Activated CD4-positive, alpha-beta memory T cell treated with anti-CD3 and anti-CD28 coated beads, Interleukin-2, amount 10 ng/mL, durations not matched to agents 7 days and 5 days (primary cell): ENCODE results near the gene BTN1A1. TPM values are rescaled to one million over a fixed set of nuclear protein-coding genes. Genes with fewer than 3 reads are reported as not detected.
A peak's percentile ranks its signal among the peaks of the same experiment; 100 is the strongest.
"Not testable (repeated sequence)": the region's sequence is repeated elsewhere in the genome, so short reads cannot be mapped to it uniquely, and the experiment has no call there.

ENCODE experiments used
- CTCF ChIA-PET: fragments of 350-600 bp; sonication (Branson Sonifier 250); formaldehyde crosslinking; loops from one replicate; lab custom pipeline; 2021; ENCODE audit warnings: antibody characterized with exemption, inconsistent platforms; lab: Charles Lee
- POLR2A ChIA-PET: fragments of 350-600 bp; sonication (Branson Sonifier 250); formaldehyde crosslinking; loops from one replicate; lab custom pipeline; 2021; ENCODE audit warnings: antibody characterized with exemption; lab: Charles Lee
- DNase-seq: peaks from one replicate; pipeline ENCODE4 v3.0.0-alpha.2; 2020
- H3K27ac Mint-ChIP-seq: one replicate; pipeline ENCODE4 v1.8.0; 2021; ENCODE audit warnings: mild to moderate bottlenecking, mixed read lengths
- H3K27me3 Mint-ChIP-seq: one replicate; pipeline ENCODE4 v1.8.0; 2021; ENCODE audit warnings: mixed read lengths
- H3K36me3 Mint-ChIP-seq: one replicate; pipeline ENCODE4 v1.8.0; 2021; ENCODE audit warnings: low read depth, mixed read lengths
- H3K4me1 Mint-ChIP-seq: one replicate; pipeline ENCODE4 v1.8.0; 2021; ENCODE audit warnings: mixed read lengths
- H3K4me3 Mint-ChIP-seq: one replicate; pipeline ENCODE4 v1.8.0; 2021; ENCODE audit warnings: mild to moderate bottlenecking, mixed read lengths
- H3K9me3 Mint-ChIP-seq: one replicate; pipeline ENCODE4 v1.8.0; 2021; ENCODE audit warnings: mixed read lengths
- total RNA-seq, 2 experiments: library from RNA; stranded (reverse); gene quantifications; one replicate each; pipeline ENCODE4 v1.2.3, GENCODE V29; 2021

The BTN1A1 gene
- total RNA-seq, 2 experiments from 2014 or later, result not detected

DNA sequence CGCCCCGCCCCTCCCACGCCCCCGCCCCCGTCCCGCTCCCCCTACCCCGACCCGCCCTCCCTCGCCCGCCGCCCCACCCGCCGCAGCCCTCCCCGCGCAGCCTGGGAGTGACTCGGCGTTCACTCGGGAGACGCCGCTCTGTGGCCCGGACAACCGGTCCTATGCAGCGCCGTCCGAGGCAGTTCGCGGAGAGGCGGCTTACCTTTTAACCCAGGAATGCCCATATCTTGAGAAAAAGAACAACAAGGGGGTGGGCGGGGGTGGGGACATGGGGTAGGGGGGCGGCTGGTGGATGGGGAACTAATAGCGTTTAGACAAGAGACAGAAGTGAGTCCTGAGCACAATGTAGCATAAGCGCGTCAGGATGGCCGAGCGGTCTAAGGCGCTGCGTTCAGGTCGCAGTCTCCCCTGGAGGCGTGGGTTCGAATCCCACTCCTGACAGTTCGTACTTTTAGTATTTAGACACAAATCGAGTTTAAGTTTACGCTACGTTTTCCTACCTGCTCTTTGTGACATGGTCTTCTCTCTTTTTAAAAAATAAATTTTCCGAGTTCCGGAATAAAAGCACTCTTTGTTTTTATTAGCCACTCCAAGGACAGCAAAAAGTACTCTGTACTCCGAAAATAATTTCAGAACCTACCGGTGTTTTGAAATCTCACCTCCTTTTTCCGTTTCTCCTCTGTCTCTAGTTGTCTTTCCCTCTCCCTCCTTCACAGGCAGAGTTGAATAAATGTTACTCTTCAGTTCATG is 20.9 kb downstream of the BTN1A1 start:
- Mint-ChIP-seq H3K27me3 (no peaks in the 10 kb centered on the region), H3K36me3 (peaks cover 5% of the 10 kb centered on the region), H3K4me1 (peaks cover 32% of the 10 kb centered on the region), H3K4me3 (peak overlapping the region; percentile 75), H3K9me3 (no peaks in the 10 kb centered on the region), H3K27ac (peak overlapping the region; percentile 88)
- POLR2A ChIA-PET, result interaction anchor here (1.3 to 4.8 kb wide), 5 partner anchors 12 to 235 kb away, joined by 3 to 35 read pairs (median 32); partner anchors contain the start of gene HMGN4
- DNase-seq, result peak; percentile 86
- CTCF ChIA-PET, result interaction anchor here (1.0 to 2.5 kb wide), 5 partner anchors 12 to 190 kb away, joined by 3 to 6 read pairs (median 4); partner anchors contain the start of gene HMGN4

DNA sequence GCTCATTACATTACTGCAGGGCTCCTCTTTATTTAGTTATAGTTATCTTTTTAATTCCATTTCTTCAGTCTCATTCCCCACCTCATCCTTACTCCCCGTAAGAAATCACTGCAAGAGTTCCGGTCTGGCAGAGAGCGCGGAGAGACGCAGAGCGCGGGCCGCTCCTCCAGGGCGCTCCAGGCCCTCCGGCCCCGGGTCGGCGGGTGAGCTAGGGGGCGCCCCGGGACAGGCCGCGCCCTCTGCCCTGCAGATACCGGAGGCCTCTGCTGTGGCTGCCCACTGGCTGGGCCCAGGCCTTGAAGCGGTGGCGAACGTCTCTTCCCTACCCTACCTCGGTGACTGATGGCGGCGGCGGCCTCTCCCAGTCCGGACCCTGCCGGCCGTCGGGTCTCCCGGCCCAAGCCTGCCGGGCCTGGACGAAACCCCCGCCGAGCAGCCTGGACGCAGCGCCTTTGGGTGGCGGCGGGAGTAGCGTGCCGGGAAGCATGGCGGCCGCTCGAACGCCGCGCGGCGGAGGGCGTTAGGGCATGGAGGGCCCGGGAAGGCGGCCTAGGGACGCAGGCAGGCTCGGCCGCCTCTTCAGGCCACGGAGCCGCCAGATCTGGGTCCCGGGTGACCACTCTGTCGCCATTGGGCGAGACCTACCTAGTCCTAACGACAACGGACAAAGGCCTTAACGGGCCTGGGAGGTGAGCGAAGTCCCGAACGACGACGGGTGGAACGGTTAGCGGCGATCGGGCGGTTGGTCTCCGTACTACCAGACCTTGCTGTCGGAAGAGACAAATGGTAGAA is 21.7 kb downstream of the BTN1A1 start:
- POLR2A ChIA-PET, result interaction anchor here (0.9 to 4.8 kb wide), 6 partner anchors 12 to 127 kb away, joined by 3 to 35 read pairs (median 20); partner anchors contain the start of gene HMGN4
- H3K36me3 Mint-ChIP-seq, result peaks cover 5% of the 10 kb centered on the region
- H3K9me3 Mint-ChIP-seq, result no peaks in the 10 kb centered on the region
- H3K27ac Mint-ChIP-seq, result peak overlapping the region; percentile 88
- CTCF ChIA-PET, result interaction anchor here (1.0 to 2.5 kb wide), 3 partner anchors 12 to 180 kb away, joined by 4 to 6 read pairs (median 4); partner anchors contain the start of gene HMGN4
- H3K4me1 Mint-ChIP-seq, result peaks cover 32% of the 10 kb centered on the region
- DNase-seq, result peak; percentile 75
- peak overlapping the region; percentile 75 for H3K4me3 Mint-ChIP-seq
- no peaks in the 10 kb centered on the region for H3K27me3 Mint-ChIP-seq

DNA sequence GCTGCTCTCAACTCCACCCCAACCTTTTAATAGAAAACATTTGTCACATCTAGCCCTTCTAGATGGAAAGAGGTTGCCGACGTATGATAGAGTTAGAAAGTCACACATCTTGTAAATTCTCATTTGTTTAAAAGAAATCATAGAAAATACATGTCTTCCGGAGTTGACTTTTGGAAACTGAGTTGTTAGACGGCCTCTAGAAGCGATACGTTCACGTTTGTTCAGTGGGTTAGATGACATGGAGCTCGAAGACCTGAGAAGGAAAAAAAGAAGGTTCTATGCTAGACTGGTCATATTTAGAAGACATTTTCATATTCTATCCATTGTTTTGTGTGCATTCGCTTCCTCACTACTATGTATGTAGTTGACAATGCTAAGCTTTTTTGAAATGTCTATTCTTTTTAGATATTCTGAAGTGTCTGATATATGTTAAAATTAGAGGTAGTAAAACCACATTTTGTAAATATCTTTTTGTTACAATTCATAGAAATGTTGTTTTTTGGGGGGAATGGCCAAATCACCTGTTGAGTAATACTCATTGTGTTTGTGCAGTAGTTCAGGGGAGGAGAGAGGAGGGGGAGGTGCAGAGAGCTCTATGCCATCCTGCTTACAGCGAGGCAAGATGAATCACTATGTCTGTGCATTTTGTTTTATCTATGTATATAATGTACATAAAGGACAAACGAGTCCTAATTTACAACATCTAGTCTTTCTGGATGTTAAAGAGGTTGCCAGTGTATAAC is 22.6 kb downstream of the BTN1A1 start:
- H3K4me3 Mint-ChIP-seq, result peak overlapping the region; percentile 75
- not testable (repeated sequence) for H3K9me3 Mint-ChIP-seq, H3K27me3 Mint-ChIP-seq, H3K36me3 Mint-ChIP-seq, DNase-seq
- peaks cover 32% of the 10 kb centered on the region for H3K4me1 Mint-ChIP-seq
- H3K27ac Mint-ChIP-seq, result peak overlapping the region; percentile 88
- ChIA-PET POLR2A (interaction anchor here (0.9 to 4.4 kb wide), 5 partner anchors 11 to 128 kb away, joined by 3 to 35 read pairs (median 8); partner anchors contain the start of gene HMGN4), CTCF (interaction anchor here (0.8 to 2.5 kb wide), 2 partner anchors 15 to 181 kb away, joined by 4 to 6 read pairs; no protein-coding TSS in a partner anchor)

DNA sequence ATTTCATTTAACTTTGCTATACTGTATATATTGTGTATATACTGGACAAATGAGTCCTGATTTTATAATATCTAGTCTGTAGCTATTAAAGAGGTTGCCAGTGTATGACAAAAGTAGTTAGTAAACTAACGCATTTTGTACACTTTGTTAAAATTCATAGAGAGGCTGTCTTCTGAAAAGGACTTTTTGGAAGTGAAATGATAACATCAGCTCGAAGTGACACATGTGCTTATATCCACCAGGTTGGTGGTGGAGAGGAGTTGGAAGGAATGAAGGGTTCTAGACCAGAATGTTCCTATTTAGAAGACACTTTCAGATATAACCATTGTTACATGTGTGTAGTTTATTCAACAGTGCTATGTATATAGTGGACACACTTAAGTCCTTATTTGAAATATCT is 24.2 kb downstream of the BTN1A1 start:
- POLR2A ChIA-PET, result interaction anchor here (1.1 to 1.4 kb wide), 3 partner anchors 9 to 29 kb away, joined by 3 to 5 read pairs (median 3); no protein-coding TSS in a partner anchor
- H3K4me3 Mint-ChIP-seq, H3K36me3 Mint-ChIP-seq, H3K27ac Mint-ChIP-seq, H3K27me3 Mint-ChIP-seq, DNase-seq, H3K9me3 Mint-ChIP-seq, CTCF ChIA-PET: not testable (repeated sequence)
- peaks cover 32% of the 10 kb centered on the region for H3K4me1 Mint-ChIP-seq

DNA sequence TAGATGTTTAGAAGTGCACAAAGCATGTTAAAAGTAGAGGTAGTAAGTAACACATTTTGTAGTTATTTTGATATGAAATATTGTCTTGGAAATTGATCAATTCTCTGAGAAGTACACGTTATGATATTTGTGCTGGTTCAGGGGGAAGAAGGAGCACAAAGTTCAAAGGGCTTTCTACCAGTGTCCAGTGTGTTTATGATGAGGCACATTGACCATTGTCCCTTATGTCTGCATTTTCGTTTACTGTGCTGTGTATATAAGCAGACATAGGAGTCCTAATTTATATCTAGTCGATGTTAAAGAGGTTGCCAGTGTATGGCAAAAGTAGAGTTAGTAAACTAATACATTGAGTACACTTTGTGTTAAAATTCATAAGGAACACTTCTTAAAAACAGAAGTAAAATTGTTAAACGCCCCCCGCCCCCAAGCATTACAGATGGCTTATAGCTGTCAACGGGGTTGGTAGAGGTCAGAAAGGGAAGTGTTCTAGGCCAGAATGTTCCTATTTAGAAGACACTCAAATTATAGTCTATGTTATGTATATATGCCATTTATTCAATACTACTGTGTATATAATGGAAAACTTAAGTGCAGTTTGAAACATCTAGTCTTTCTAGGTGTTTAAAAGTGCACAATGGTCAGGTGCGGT is 24.7 kb downstream of the BTN1A1 start:
- no peak for DNase-seq
- ChIA-PET POLR2A (interaction anchor here (1.2 to 1.4 kb wide), 2 partner anchors 8 to 29 kb away, joined by 3 to 5 read pairs; no protein-coding TSS in a partner anchor), CTCF (interaction anchor here (0.7 kb wide), 1 partner anchor 44 kb away, joined by 3 read pairs; no protein-coding TSS in a partner anchor)
- H3K27me3 Mint-ChIP-seq, result no peaks in the 10 kb centered on the region
- H3K9me3 Mint-ChIP-seq, result no peaks in the 10 kb centered on the region
- no peak overlapping the region for H3K27ac Mint-ChIP-seq
- peaks cover 30% of the 10 kb centered on the region for H3K4me1 Mint-ChIP-seq
- peaks cover 5% of the 10 kb centered on the region for H3K36me3 Mint-ChIP-seq
- no peak overlapping the region for H3K4me3 Mint-ChIP-seq

DNA sequence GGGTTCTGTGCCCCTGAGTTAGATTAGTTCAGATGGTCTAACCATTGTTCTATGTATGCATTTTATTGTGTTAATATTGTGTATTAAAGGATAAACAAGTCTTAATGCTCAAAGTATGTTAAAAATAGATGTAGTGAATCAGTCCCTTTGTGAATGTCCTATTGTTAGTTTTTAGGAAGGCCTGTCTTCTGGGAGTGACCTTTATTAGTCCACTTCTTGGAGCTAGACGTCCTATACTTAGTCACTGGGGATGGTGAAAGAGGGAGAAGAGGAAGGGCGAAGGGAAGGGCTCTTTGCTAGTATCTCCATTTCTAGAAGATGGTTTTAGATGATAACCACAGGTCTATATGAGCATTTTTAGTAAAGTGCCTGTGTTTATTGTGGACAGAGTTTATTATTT is 25.7 kb downstream of the BTN1A1 start:
- ChIA-PET CTCF (no interaction called here), POLR2A (interaction anchor here (1.2 kb wide), 1 partner anchor 11 kb away, joined by 4 read pairs; no protein-coding TSS in a partner anchor)
- Mint-ChIP-seq H3K4me1 (peaks cover 23% of the 10 kb centered on the region), H3K9me3 (no peaks in the 10 kb centered on the region), H3K4me3 (no peak overlapping the region), H3K27ac (no peak overlapping the region), H3K27me3 (no peaks in the 10 kb centered on the region), H3K36me3 (peaks cover 5% of the 10 kb centered on the region)
- no peak for DNase-seq

DNA sequence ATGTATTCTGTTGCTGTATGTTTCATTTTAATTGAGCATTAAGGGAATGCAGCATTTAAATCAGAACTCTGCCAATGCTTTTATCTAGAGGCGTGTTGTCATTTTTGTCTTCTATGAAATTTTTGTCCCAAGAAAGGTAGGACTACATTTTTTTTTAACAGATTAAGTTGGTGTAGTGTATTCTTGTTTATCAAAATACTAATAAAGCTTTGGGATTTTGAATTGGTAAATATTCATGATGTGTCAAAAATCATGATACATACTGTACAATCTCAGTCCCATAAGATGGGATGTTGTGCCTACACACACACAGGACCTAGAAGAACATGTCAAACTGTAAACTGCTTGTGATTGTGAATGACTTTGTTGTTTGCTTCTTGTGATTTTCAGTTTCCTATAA is 26.8 kb downstream of the BTN1A1 start:
- no peaks in the 10 kb centered on the region for H3K27me3 Mint-ChIP-seq
- CTCF ChIA-PET, result interaction anchor here (1.7 kb wide), 2 partner anchors 185 to 205 kb away, joined by 3 to 5 read pairs; no protein-coding TSS in a partner anchor
- no peak overlapping the region for H3K27ac Mint-ChIP-seq
- POLR2A ChIA-PET, result interaction anchor here (0.7 to 1.2 kb wide), 2 partner anchors 10 to 53 kb away, joined by 4 read pairs; no protein-coding TSS in a partner anchor
- no peaks in the 10 kb centered on the region for H3K9me3 Mint-ChIP-seq
- H3K36me3 Mint-ChIP-seq, result no peaks in the 10 kb centered on the region
- no peak overlapping the region for H3K4me3 Mint-ChIP-seq
- H3K4me1 Mint-ChIP-seq, result peaks cover 23% of the 10 kb centered on the region
- no peak for DNase-seq

DNA sequence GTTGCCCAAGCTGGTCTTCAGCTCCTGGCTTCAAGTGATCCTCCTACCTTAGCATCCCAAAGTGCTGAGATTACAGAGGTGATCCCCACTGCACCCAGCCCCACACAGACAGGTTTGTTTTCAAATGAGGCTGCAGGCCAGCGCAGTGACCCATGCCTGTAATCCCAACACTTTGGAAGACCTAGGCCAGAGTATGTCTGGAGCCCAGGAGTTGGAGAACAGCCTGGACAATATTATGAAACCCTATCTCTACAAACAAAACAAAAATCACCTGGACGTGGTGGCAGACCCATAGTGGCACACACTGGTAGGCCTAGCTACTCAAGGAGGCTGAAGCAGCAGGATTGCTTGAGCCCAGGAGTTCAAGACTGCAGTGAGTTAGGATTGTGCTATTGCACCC is 30.1 kb downstream of the BTN1A1 start:
- Mint-ChIP-seq H3K9me3 (no peaks in the 10 kb centered on the region), H3K4me3 (no peak overlapping the region), H3K27ac (no peak overlapping the region), H3K36me3 (peaks cover 4% of the 10 kb centered on the region), H3K27me3 (no peaks in the 10 kb centered on the region), H3K4me1 (peaks cover 28% of the 10 kb centered on the region)
- DNase-seq, result no peak
- ChIA-PET CTCF (no interaction called here), POLR2A (no interaction called here)

DNA sequence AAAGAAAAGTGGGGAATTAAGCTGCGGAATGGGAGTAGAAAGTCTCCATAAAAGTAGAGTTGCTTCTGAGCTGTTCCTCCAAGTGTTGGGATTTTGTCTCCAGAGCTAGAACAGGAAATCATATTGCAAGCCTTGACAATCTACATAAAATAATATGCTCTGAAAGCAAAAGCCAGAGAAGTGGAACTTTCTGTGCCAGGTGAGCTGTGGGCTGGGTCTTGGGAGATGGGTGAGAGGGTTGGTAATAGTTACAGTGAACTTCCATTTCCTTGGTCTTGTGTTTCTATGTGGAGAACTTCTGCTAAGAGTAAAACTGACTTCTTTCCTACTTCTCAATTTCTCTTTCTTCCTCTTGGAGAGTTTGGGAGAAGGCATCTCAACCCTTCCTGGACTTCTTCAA is 31.8 kb downstream of the BTN1A1 start:
- no peak for DNase-seq
- Mint-ChIP-seq H3K4me1 (peaks cover 39% of the 10 kb centered on the region), H3K9me3 (no peaks in the 10 kb centered on the region), H3K36me3 (peaks cover 4% of the 10 kb centered on the region), H3K4me3 (no peak overlapping the region), H3K27me3 (no peaks in the 10 kb centered on the region), H3K27ac (peak overlapping the region; percentile 87)
- POLR2A ChIA-PET, result interaction anchor here (1.2 to 4.8 kb wide), 4 partner anchors 11 to 190 kb away, joined by 3 to 34 read pairs (median 14); no protein-coding TSS in a partner anchor
- CTCF ChIA-PET, result interaction anchor here (0.6 to 2.4 kb wide), 6 partner anchors 37 to 190 kb away, joined by 4 to 18 read pairs (median 5); no protein-coding TSS in a partner anchor

DNA sequence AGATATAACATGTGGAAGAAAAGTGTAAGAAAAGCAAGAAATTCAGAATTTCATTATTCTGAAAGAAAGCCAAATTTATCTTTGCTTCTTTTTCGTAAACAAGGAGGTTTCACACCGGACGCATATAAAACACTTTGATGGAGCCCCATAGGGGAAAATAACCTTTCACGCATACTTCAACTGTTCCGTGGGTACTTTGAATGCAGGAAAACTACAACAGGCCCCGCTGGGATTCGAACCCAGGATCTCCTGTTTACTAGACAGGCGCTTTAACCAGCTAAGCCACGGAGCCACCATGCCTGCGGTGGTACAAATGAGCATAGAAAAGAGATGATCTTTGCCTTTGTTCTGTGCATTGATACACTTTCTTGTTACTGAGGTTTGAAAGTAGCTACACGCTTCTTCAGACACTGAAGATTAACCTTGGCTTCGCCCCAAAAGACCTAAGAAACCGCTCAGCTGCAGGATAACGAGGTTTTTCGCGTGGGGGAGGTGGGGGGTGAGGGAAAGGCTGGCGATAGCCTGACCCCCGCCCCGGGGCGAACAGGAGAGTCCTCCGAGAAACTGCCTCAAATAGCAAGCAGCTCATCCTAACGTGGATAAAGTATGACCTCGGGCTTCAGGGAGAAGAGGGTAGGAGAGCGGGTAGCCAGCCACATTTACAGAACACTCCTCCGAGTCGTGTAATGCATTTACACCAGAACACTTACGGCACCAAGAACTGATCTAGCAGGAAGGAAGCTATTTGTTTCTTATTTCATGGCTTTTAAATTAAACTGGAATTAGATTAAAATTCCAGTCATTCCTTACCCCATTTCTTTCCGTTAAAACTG is 32.8 kb downstream of the BTN1A1 start:
- Mint-ChIP-seq H3K27ac (peak overlapping the region; percentile 87), H3K4me1 (peaks cover 42% of the 10 kb centered on the region), H3K27me3 (no peaks in the 10 kb centered on the region), H3K9me3 (no peaks in the 10 kb centered on the region), H3K4me3 (peak overlapping the region; percentile 89), H3K36me3 (peaks cover 7% of the 10 kb centered on the region)
- peak; percentile 93 for DNase-seq
- ChIA-PET POLR2A (interaction anchor here (0.9 to 4.8 kb wide), 14 partner anchors 8 to 336 kb away, joined by 3 to 34 read pairs (median 5); a partner anchor contains a TSS), CTCF (interaction anchor here (0.7 to 2.4 kb wide), 11 partner anchors 12 to 210 kb away, joined by 3 to 18 read pairs (median 4); no protein-coding TSS in a partner anchor)
